Testis (tissue), 2 donors: ENCODE results near the gene DMD.

Experiments used
- CTCF ChIP-seq, 3 experiments: fragments of 450-650 bp in 2 of 3; fragments of 200-600 bp in 1 of 3; sonication (generic) in 1 of 3; IDR thresholded peaks; one replicate each; pipeline ENCODE4 v1.5.1; 2016 to 2019; ENCODE audit warnings: antibody characterized with exemption in 3 of 3, mild to moderate bottlenecking in 2 of 3, moderate library complexity in 1 of 3
- POLR2A ChIP-seq: fragments of 450-650 bp; IDR thresholded peaks from one replicate; pipeline ENCODE4 v1.6.1; 2017; ENCODE audit warnings: antibody characterized with exemption, mild to moderate bottlenecking, moderate library complexity

GRCh38 chrX:32525234-32525633 is 686.1 kb downstream of the DMD start:
- TF ChIP-seq POLR2A (no peak), CTCF (IDR thresholded peaks at IDR 0.05) (no peak)
